H1 (cell line): ENCODE measurements around the gene RAB44. TPM values are rescaled to one million over a fixed set of nuclear protein-coding genes. Genes with fewer than 3 reads are reported as not detected.

Experiments used
- CTCF ChIA-PET: fragments of 300-600 bp; sonication (Branson Sonifier 250); formaldehyde crosslinking; loops from one replicate; lab custom pipeline; 2021; ENCODE audit not compliant: partially characterized antibody; lab: Charles Lee
- POLR2A ChIA-PET: fragments of 300-600 bp; sonication (Branson Sonifier 250); formaldehyde crosslinking; loops from one replicate; lab custom pipeline; 2021; ENCODE audit warnings: inconsistent platforms; ENCODE audit not compliant: partially characterized antibody; lab: Charles Lee
- DNase-seq, 2 experiments: peaks; one replicate each; pipeline versions ENCODE4 v3.0.0 to v3.0.0-alpha.2; 2010 to 2022; ENCODE audit warnings: low spot score in 2 of 2, low read depth in 1 of 2, mixed read lengths in 1 of 2
- FAIRE-seq: peaks from 2 replicates; lab custom pipeline; 2011; peaks lifted over from hg19 to GRCh38; lab: Jason Lieb, UNC
- H2AFZ ChIP-seq: 2 replicates; pipeline ENCODE4 v1.8.1; 2012; ENCODE audit warnings: low read length, inconsistent platforms
- H2AK5ac ChIP-seq: 2 replicates; pipeline ENCODE4 v1.6.1; 2013; ENCODE audit warnings: low read depth, low read length
- H2BK120ac ChIP-seq: replicated peaks from 2 replicates; pipeline ENCODE3; 2013; ENCODE audit warnings: low read depth, low read length, inconsistent platforms
- H2BK12ac ChIP-seq: 2 replicates; pipeline ENCODE4 v1.6.1; 2013; ENCODE audit warnings: low read depth, low read length
- H2BK15ac ChIP-seq: 2 replicates; pipeline ENCODE4 v1.6.1; 2013; ENCODE audit warnings: low read length
- H2BK20ac ChIP-seq: 2 replicates; pipeline ENCODE4 v1.6.1; 2013; ENCODE audit warnings: low read length
- H2BK5ac ChIP-seq: 2 replicates; pipeline ENCODE4 v1.6.1; 2013; ENCODE audit warnings: low read depth, low read length
- H3K14ac ChIP-seq: 2 replicates; pipeline ENCODE4 v1.6.1; 2013; ENCODE audit warnings: inconsistent platforms; ENCODE audit not compliant: insufficient read length
- H3K18ac ChIP-seq: 2 replicates; pipeline ENCODE4 v1.6.1; 2013; ENCODE audit warnings: low read length; ENCODE audit errors: extremely low read depth
- H3K23ac ChIP-seq: 2 replicates; pipeline ENCODE4 v1.6.1; 2013; ENCODE audit warnings: inconsistent platforms; ENCODE audit not compliant: insufficient read length
- H3K23me2 ChIP-seq: 2 replicates; pipeline ENCODE4 v1.6.1; 2013; ENCODE audit warnings: low read depth, low read length
- H3K27ac ChIP-seq: 2 replicates; pipeline ENCODE4 v1.6.1; 2011; ENCODE audit warnings: low read depth, low read length, inconsistent platforms
- H3K27me3 ChIP-seq, 4 experiments: replicated peaks in 1 of 4; 1 replicate in 1 of 4; 2 replicates in 3 of 4; pipeline versions ENCODE4 v1.6.1 to v1.8.1; 2011 to 2013; ENCODE audit warnings: low read length in 3 of 4, mild to moderate bottlenecking in 3 of 4, inconsistent platforms in 2 of 4, mixed read lengths in 2 of 4, moderate library complexity in 1 of 4; ENCODE audit not compliant: control insufficient read depth in 3 of 4, insufficient read depth in 3 of 4; ENCODE audit errors: extremely low read depth in 1 of 4
- H3K36me3 ChIP-seq, 4 experiments: 2 replicates each; pipeline versions ENCODE4 v1.6.1 to v1.8.1; 2011 to 2013; ENCODE audit warnings: mild to moderate bottlenecking in 4 of 4, low read length in 3 of 4, moderate library complexity in 2 of 4, control low read depth in 1 of 4, inconsistent platforms in 1 of 4; ENCODE audit not compliant: insufficient read depth in 4 of 4, control insufficient read depth in 2 of 4
- H3K4ac ChIP-seq: replicated peaks from 2 replicates; pipeline ENCODE3; 2013; ENCODE audit warnings: low read length, low read depth, mixed read lengths, inconsistent platforms; ENCODE audit not compliant: insufficient read length
- H3K4me1 ChIP-seq, 4 experiments: replicated peaks in 1 of 4; 1 replicate in 1 of 4; 2 replicates in 3 of 4; pipeline versions ENCODE4 v1.6.1 to v1.8.1; 2011 to 2013; ENCODE audit warnings: low read length in 3 of 4, inconsistent platforms in 2 of 4, mixed read lengths in 1 of 4; ENCODE audit not compliant: insufficient read depth in 4 of 4, control insufficient read depth in 3 of 4
- H3K4me2 ChIP-seq, 2 experiments: 2 replicates each; pipeline versions ENCODE4 v1.6.1 to v1.8.1; 2011 to 2013; ENCODE audit warnings: low read depth in 2 of 2, low read length in 2 of 2, control low read depth in 1 of 2, inconsistent platforms in 1 of 2, mild to moderate bottlenecking in 1 of 2; ENCODE audit not compliant: insufficient read depth in 1 of 2
- H3K4me3 ChIP-seq, 4 experiments: fragments of 200-600, 300-600 bp in 1 of 4; sonication (generic), shearing (Covaris generic), sonication (Bioruptor Twin) in 1 of 4; 2 replicates each; pipeline versions ENCODE4 v1.5.1 to v1.8.1; 2011 to 2016; ENCODE audit warnings: low read length in 4 of 4, low read depth in 3 of 4, control low read depth in 2 of 4, inconsistent platforms in 2 of 4, mild to moderate bottlenecking in 2 of 4, mixed read lengths in 1 of 4, moderate library complexity in 1 of 4; ENCODE audit not compliant: insufficient read depth in 2 of 4; ENCODE audit errors: extremely low read depth in 1 of 4
- H3K56ac ChIP-seq: replicated peaks from 2 replicates; pipeline ENCODE3; 2013; ENCODE audit warnings: low read depth, mild to moderate bottlenecking, mixed read lengths, low read length, inconsistent platforms; ENCODE audit not compliant: insufficient read length
- H3K79me1 ChIP-seq: 2 replicates; pipeline ENCODE4 v1.6.1; 2013; ENCODE audit warnings: low read depth, low read length, control low read depth
- H3K79me2 ChIP-seq, 2 experiments: 2 replicates each; pipeline versions ENCODE4 v1.6.1 to v1.8.1; 2012 to 2013; ENCODE audit warnings: low read length in 2 of 2, mild to moderate bottlenecking in 2 of 2, inconsistent platforms in 1 of 2; ENCODE audit not compliant: insufficient read depth in 2 of 2, control insufficient read depth in 1 of 2
- H3K9ac ChIP-seq, 4 experiments: replicated peaks in 1 of 4; 1 replicate in 1 of 4; 2 replicates in 3 of 4; pipeline versions ENCODE4 v1.6.1 to v1.8.1; 2011 to 2013; ENCODE audit warnings: low read depth in 3 of 4, low read length in 3 of 4, control low read depth in 2 of 4, mild to moderate bottlenecking in 2 of 4, moderate library complexity in 2 of 4, inconsistent platforms in 1 of 4; ENCODE audit errors: extremely low read depth in 1 of 4
- H3K9me3 ChIP-seq, 2 experiments: 2 replicates each; pipeline versions ENCODE4 v1.6.1 to v1.8.1; 2012 to 2013; ENCODE audit warnings: mild to moderate bottlenecking in 2 of 2, moderate library complexity in 2 of 2, control low read depth in 1 of 2, inconsistent platforms in 1 of 2, low read depth in 1 of 2, low read length in 1 of 2, mixed read lengths in 1 of 2; ENCODE audit not compliant: insufficient read depth in 2 of 2
- H4K20me1 ChIP-seq, 2 experiments: replicated peaks in 1 of 2; 2 replicates each; pipeline versions ENCODE3 to v1.8.1; 2011 to 2013; ENCODE audit warnings: inconsistent platforms in 2 of 2, low read length in 2 of 2, mild to moderate bottlenecking in 1 of 2; ENCODE audit not compliant: insufficient read depth in 2 of 2, control insufficient read depth in 1 of 2
- H4K5ac ChIP-seq: 2 replicates; pipeline ENCODE4 v1.6.1; 2013; ENCODE audit warnings: low read length, low read depth, mixed read lengths, inconsistent platforms; ENCODE audit not compliant: insufficient read length
- H4K8ac ChIP-seq: 2 replicates; pipeline ENCODE4 v1.8.0; 2013; ENCODE audit warnings: mild to moderate bottlenecking, moderate library complexity, low read length, inconsistent platforms; ENCODE audit not compliant: insufficient read depth; ENCODE audit errors: extremely low read depth
- H4K91ac ChIP-seq: replicated peaks from 2 replicates; pipeline ENCODE3; 2013; ENCODE audit warnings: low read length, mixed read lengths, inconsistent platforms; ENCODE audit not compliant: insufficient read length
- CEBPB ChIP-seq: IDR thresholded peaks from 2 replicates; pipeline ENCODE4 v1.6.1; 2012; ENCODE audit warnings: low read depth, low read length
- CREB1 ChIP-seq: IDR thresholded peaks from 2 replicates; pipeline ENCODE4 v1.6.1; 2012; ENCODE audit warnings: inconsistent platforms
- CTBP2 ChIP-seq: IDR thresholded peaks from 2 replicates; pipeline ENCODE4 v1.7.0; 2011; ENCODE audit warnings: borderline replicate concordance, mild to moderate bottlenecking, moderate library complexity, mixed read lengths, low read length; ENCODE audit not compliant: insufficient read depth, insufficient read length
- FOSL1 ChIP-seq: IDR thresholded peaks from 2 replicates; pipeline ENCODE4 v1.6.1; 2011; ENCODE audit warnings: mild to moderate bottlenecking, low read depth, low read length, moderate library complexity; ENCODE audit not compliant: insufficient read depth
- GABPA ChIP-seq: IDR thresholded peaks from 2 replicates; pipeline ENCODE4 v1.6.1; 2011; ENCODE audit warnings: mild to moderate bottlenecking, low read length, moderate library complexity, borderline replicate concordance; ENCODE audit not compliant: insufficient read depth
- JUND ChIP-seq: IDR thresholded peaks from 2 replicates; pipeline ENCODE4 v1.6.1; 2011; ENCODE audit warnings: mild to moderate bottlenecking, improper control_type of control experiment, low read length
- PHF8 ChIP-seq: fragments of 200-600 bp; sonication (generic); conservative IDR thresholded peaks from 2 replicates; pipeline ENCODE4 v1.7.1; 2012; ENCODE audit warnings: low read depth, mild to moderate bottlenecking, inconsistent platforms, low read length, moderate library complexity
- RAD21 ChIP-seq, 2 experiments: IDR thresholded peaks in 1 of 2; conservative IDR thresholded peaks in 1 of 2; 2 replicates each; pipeline ENCODE4 v1.6.1; 2011; ENCODE audit warnings: low read depth in 2 of 2, low read length in 2 of 2, improper control_type of control experiment in 1 of 2, inconsistent platforms in 1 of 2, mild to moderate bottlenecking in 1 of 2, moderate library complexity in 1 of 2
- SIN3A ChIP-seq, 2 experiments: IDR thresholded peaks in 1 of 2; conservative IDR thresholded peaks in 1 of 2; 2 replicates each; pipeline ENCODE4 v1.6.1; 2011 to 2012; ENCODE audit warnings: low read length in 2 of 2, improper control_type of control experiment in 1 of 2, low read depth in 1 of 2, mild to moderate bottlenecking in 1 of 2
- WGBS, 2 experiments: shearing (Covaris generic) in 1 of 2; methylation state at CpG; one replicate each; pipeline versions ENCODE4 v1.1.6 to v1.1.7; 2013 to 2015; ENCODE audit warnings: low lambda C conversion rate in 2 of 2, mixed read lengths in 2 of 2, inconsistent platforms in 1 of 2, low coverage in 1 of 2, missing lambda C conversion rate in 1 of 2; ENCODE audit not compliant: insufficient replicate concordance in 2 of 2, insufficient coverage in 1 of 2, insufficient read length in 1 of 2; ENCODE audit errors: extremely low coverage in 1 of 2, missing lambda C conversion rate in 1 of 2; 5-methylcytosine and 5-hydroxymethylcytosine counted together
- polyA plus RNA-seq, 7 experiments: library from polyadenylated mRNA; depleted of rRNA in 3 of 7; stranded (reverse) in 5 of 7; unstranded in 2 of 7; fragments of >200 nt in 5 of 7; fragments of 200-250 nt in 2 of 7; gene quantifications; 1 replicate in 5 of 7; 2 replicates in 1 of 7; 4 replicates in 1 of 7; pipeline versions ENCODE4 v1.2.1 to v1.2.3, GENCODE V29; 2011 to 2013; ENCODE audit warnings: missing spikeins in 2 of 7, mixed read lengths in 2 of 7
- total RNA-seq: library from RNA; stranded (reverse); fragmentation: NEBNext Ultra II Directional; extraction: Animal tissue kit (Norgen Biotek cat#: 25700); gene quantifications from 2 replicates; pipeline ENCODE4 v1.2.1, GENCODE V29; 2021
- TF ChIP-seq, protein P1 (sequence below): IDR thresholded peaks from 2 replicates; pipeline ENCODE4 v1.6.1; 2011; ENCODE audit warnings: low read depth, mild to moderate bottlenecking, low read length; ENCODE audit not compliant: insufficient read depth

RAB44 gene
- total and polyA plus RNA-seq, 2 of the 8 experiments (the other 6 are each of a cell fraction or from before 2014, with no cell fraction given), result 0.02 TPM; not detected in 1

GRCh38 chr6:36765594-36766398 lies 68.2 kb downstream of the RAB44 start:
- peak; percentile 65 for FAIRE-seq
- TF ChIP-seq RAD21 (IDR thresholded peaks at IDR 0.05 in 1 of 2, conservative IDR thresholded peaks at IDR 0.05 in 1 of 2; ENCODE audit: low read depth in 2 of 2, low read length in 2 of 2) (peak; percentile 98 to 99), JUND (0 out of 2 replicates have a peak, but pooled peaks have one; percentile 25), FOSL1 (no peak), CTBP2 (no peak), CREB1 (no peak), GABPA (no peak), SIN3A (conservative IDR thresholded peaks at IDR 0.05 in 1 of 2, IDR thresholded peaks at IDR 0.05 in 1 of 2; ENCODE audit: low read depth in 1 of 2, low read length in 2 of 2) (0 out of 4 replicates have a peak, but pooled peaks of 1 of the 2 experiments have one; percentile 21), PHF8 (no peak), CEBPB (no peak)
- TF ChIP-seq, protein P1, sequence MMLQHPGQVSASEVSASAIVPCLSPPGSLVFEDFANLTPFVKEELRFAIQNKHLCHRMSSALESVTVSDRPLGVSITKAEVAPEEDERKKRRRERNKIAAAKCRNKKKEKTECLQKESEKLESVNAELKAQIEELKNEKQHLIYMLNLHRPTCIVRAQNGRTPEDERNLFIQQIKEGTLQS, result no peak

More at GRCh38 chr6:36765594-36766398, 68.2 kb downstream of the RAB44 start:
- H4K20me1 ChIP-seq, result no peaks in the 10 kb centered on the region
- no peak overlapping the region for H3K23ac ChIP-seq
- no peak overlapping the region for H2BK5ac ChIP-seq
- no peak overlapping the region for H3K18ac ChIP-seq
- H2AFZ ChIP-seq, result no peak overlapping the region
- no peaks in the 10 kb centered on the region for H3K36me3 ChIP-seq
- H2BK20ac ChIP-seq, result no peak overlapping the region
- no peak overlapping the region for H3K4me3 ChIP-seq
- H3K4ac ChIP-seq, result no peak overlapping the region
- H3K9me3 ChIP-seq, result no peaks in the 10 kb centered on the region
- H3K9ac ChIP-seq, result no peak overlapping the region
- no peak overlapping the region for H2BK120ac ChIP-seq
- H3K27me3 ChIP-seq, result no peaks in the 10 kb centered on the region
- no peak overlapping the region for H2BK15ac ChIP-seq
- H3K4me1 ChIP-seq, result peaks cover 0 to 10% (median 1%) of the 10 kb centered on the region in 4 experiments; a peak in 4 of 7 replicates
- no peak overlapping the region for H4K91ac ChIP-seq
- H3K14ac ChIP-seq, result no peak overlapping the region
- no peak overlapping the region for H3K56ac ChIP-seq
- peak overlapping the region; percentile 63; the same call in 1 of the 2 replicates for H4K8ac ChIP-seq
- no peak overlapping the region for H3K4me2 ChIP-seq
- ChIA-PET POLR2A (interaction anchor here (1.0 to 1.7 kb wide), 3 partner anchors 18 to 86 kb away, joined by 3 to 4 read pairs (median 3); no protein-coding TSS in a partner anchor), CTCF (interaction anchor here (0.6 to 13.6 kb wide), 68 partner anchors 8 to 524 kb away, joined by 3 to 293 read pairs (median 4); partner anchors contain the start of genes C6orf89, PI16 and PPIL1)
- H2AK5ac ChIP-seq, result no peak overlapping the region
- no peak overlapping the region for H3K27ac ChIP-seq
- no peak overlapping the region; the same call in 1 of the 2 replicates for H2BK12ac ChIP-seq
- H3K79me1 ChIP-seq, result no peaks in the 10 kb centered on the region
- no peaks in the 10 kb centered on the region for H3K23me2 ChIP-seq
- H3K79me2 ChIP-seq, result no peaks in the 10 kb centered on the region
- DNase-seq, result peak; percentile 61 to 95
- WGBS, 2 experiments, result 44% methylated on average over 17 of the region's 17 CpGs; no CpG with 5 or more reads in 1 of the 2 experiments
- H4K5ac ChIP-seq, result no peak overlapping the region
